HepG2 (cell line): ENCODE data around the gene LTA4H. TPM values are rescaled to one million over a fixed set of nuclear protein-coding genes. Genes with fewer than 3 reads are reported as not detected.

Experiments used
- ATAC-seq: fragments of 200-7000 bp; cut with Tn5 transposase; 3 replicates; pipeline ENCODE4 v1.9.1; 2020; ENCODE audit warnings: mild to moderate bottlenecking, moderate library complexity
- BruUV-seq: library from RNA; stranded (reverse); fragments of 400-500 nt; replicated peaks from 2 replicates; lab custom pipeline; 2021; lab: Mats Ljungman, UMichigan
- CTCF ChIA-PET: fragments of 300-600 bp; formaldehyde crosslinking; extraction: SDS; loops from one replicate; lab custom pipeline; 2021; ENCODE audit warnings: low total read pairs, inconsistent platforms, low intra/inter-chr PET ratio; lab: Yijun Ruan, JAX
- POLR2A ChIA-PET: fragments of 350-600 bp; sonication (Branson Sonifier 250); formaldehyde crosslinking; loops from one replicate; lab custom pipeline; 2020; ENCODE audit warnings: antibody characterized with exemption, inconsistent platforms; lab: Yijun Ruan, JAX
- DNase-seq: peaks from one replicate; pipeline ENCODE4 v3.0.0-alpha.2; 2015; ENCODE audit warnings: low spot score
- FAIRE-seq: peaks from 3 replicates; lab custom pipeline; 2011; peaks lifted over from hg19 to GRCh38; lab: Jason Lieb, UNC
- H2AFZ ChIP-seq: one replicate; pipeline ENCODE4 v1.6.1; 2011; ENCODE audit warnings: low read length, inconsistent platforms
- H3K27ac ChIP-seq: fragments of 300-600 bp; 3 replicates; pipeline ENCODE4 v1.8.0; 2011; ENCODE audit warnings: mixed run types, mild to moderate bottlenecking, mixed read lengths, low read length, inconsistent platforms; ENCODE audit not compliant: insufficient read depth; ENCODE audit errors: extremely low read length
- H3K27me3 ChIP-seq, 2 experiments: fragments of 200-600 bp in 1 of 2; 2 replicates in 1 of 2; 3 replicates in 1 of 2; pipeline versions ENCODE4 v1.6.0 to v1.8.0; 2011; ENCODE audit warnings: low read length in 2 of 2, mild to moderate bottlenecking in 2 of 2, moderate library complexity in 2 of 2, inconsistent platforms in 1 of 2; ENCODE audit not compliant: insufficient read depth in 2 of 2, control insufficient read depth in 1 of 2
- H3K36me3 ChIP-seq, 2 experiments: fragments of 200-600 bp in 1 of 2; replicated peaks in 1 of 2; 2 replicates in 1 of 2; 3 replicates in 1 of 2; pipeline versions ENCODE4 v1.5.1 to v1.8.0; 2011; ENCODE audit warnings: low read length in 2 of 2, inconsistent platforms in 1 of 2; ENCODE audit not compliant: insufficient read depth in 2 of 2, control insufficient read depth in 1 of 2
- H3K4me1 ChIP-seq: 2 replicates; pipeline ENCODE4 v1.5.1; 2012; ENCODE audit warnings: low read length, inconsistent platforms; ENCODE audit not compliant: insufficient read depth
- H3K4me2 ChIP-seq: 2 replicates; pipeline ENCODE4 v1.6.0; 2011; ENCODE audit warnings: low read depth, low read length, inconsistent platforms
- H3K4me3 ChIP-seq, 3 experiments: fragments of 200-600 bp in 1 of 3; sonication (generic), shearing (Covaris generic) in 1 of 3; replicated peaks in 1 of 3; 2 replicates each; pipeline ENCODE4 v1.5.1; 2011 to 2016; ENCODE audit warnings: low read length in 3 of 3, inconsistent platforms in 2 of 3, low read depth in 2 of 3, mild to moderate bottlenecking in 2 of 3, control low read depth in 1 of 3, mixed read lengths in 1 of 3; ENCODE audit not compliant: insufficient read depth in 1 of 3
- H3K79me2 ChIP-seq: one replicate; pipeline ENCODE4 v1.6.1; 2011; ENCODE audit warnings: low read length, inconsistent platforms; ENCODE audit not compliant: insufficient read depth
- H3K9ac ChIP-seq: 2 replicates; pipeline ENCODE4 v1.6.0; 2011; ENCODE audit warnings: mild to moderate bottlenecking, low read depth, low read length, inconsistent platforms; ENCODE audit not compliant: insufficient read depth
- H3K9me3 ChIP-seq: 2 replicates; pipeline ENCODE4 v1.5.1; 2012; ENCODE audit warnings: mild to moderate bottlenecking, low read length
- H4K20me1 ChIP-seq: 2 replicates; pipeline ENCODE4 v1.6.0; 2011; ENCODE audit warnings: inconsistent platforms, mild to moderate bottlenecking, low read length, moderate library complexity; ENCODE audit not compliant: insufficient read depth
- ATAD3A ChIP-seq: sonication (generic); formaldehyde crosslinking; IDR thresholded peaks from 2 replicates; pipeline ENCODE4 v1.4.0; 2020; ENCODE audit warnings: missing genetic modification reagents
- FOSL2 ChIP-seq: sonication (generic); formaldehyde crosslinking; IDR thresholded peaks from 2 replicates; pipeline ENCODE4 v1.4.0; 2020; ENCODE audit warnings: missing genetic modification reagents
- PRPF4 ChIP-seq: fragments of 200-400 bp; formaldehyde crosslinking; IDR thresholded peaks from 2 replicates; pipeline ENCODE4 v1.6.1; 2016; ENCODE audit warnings: low read length, low read depth; ENCODE audit not compliant: poor library complexity, severe bottlenecking
- WGBS: methylation state at CpG from one replicate; pipeline ENCODE4 v1.1.6; 2017; ENCODE audit warnings: low lambda C conversion rate; 5-methylcytosine and 5-hydroxymethylcytosine counted together
- in situ Hi-C: cut with HindIII; loops from 2 replicates; pipeline ENCODE4 v1.10.0; 2017; ENCODE audit warnings: low pct_unique_long_range_greater_than_20kb; ENCODE audit not compliant: extremely low pct_ligation_motif_present
- intact Hi-C: fragments of 100-400 bp; cut with micrococcal nuclease; formaldehyde crosslinking; loops from one replicate; pipeline ENCODE4 v1.10.0; 2022; ENCODE audit not compliant: unreplicated experiment
- polyA plus RNA-seq, 8 experiments: library from polyadenylated mRNA; depleted of rRNA in 3 of 8; stranded (reverse) in 7 of 8; unstranded in 1 of 8; fragments of >200 nt; fragmentation: Illumina TruSeq in 4 of 8; extraction: Trizol in 4 of 8; gene quantifications; 2 replicates each; pipeline versions ENCODE4 v1.2.1 to v1.2.3, GENCODE V29; 2011 to 2016; ENCODE audit warnings: low read depth in 4 of 8, missing spikeins in 1 of 8, mixed read lengths in 1 of 8; ENCODE audit not compliant: insufficient read depth in 1 of 8
- total RNA-seq, 5 experiments: library from RNA; depleted of rRNA; stranded (reverse); fragments of >200 nt; fragmentation: Illumina TruSeq; extraction: Trizol; gene quantifications; 2 replicates each; pipeline ENCODE4 v1.2.3, GENCODE V29; 2016; ENCODE audit warnings: low read depth in 1 of 5
- TF ChIP-seq, protein P1 (sequence below): sonication (generic); formaldehyde crosslinking; IDR thresholded peaks from 2 replicates; pipeline ENCODE4 v1.4.0; 2020; ENCODE audit warnings: missing genetic modification reagents

Gene LTA4H
- total and polyA plus RNA-seq, 2 of the 13 experiments (the other 11 are each of a cell fraction or from before 2014, with no cell fraction given): 87.5 to 90.4 TPM

DNA sequence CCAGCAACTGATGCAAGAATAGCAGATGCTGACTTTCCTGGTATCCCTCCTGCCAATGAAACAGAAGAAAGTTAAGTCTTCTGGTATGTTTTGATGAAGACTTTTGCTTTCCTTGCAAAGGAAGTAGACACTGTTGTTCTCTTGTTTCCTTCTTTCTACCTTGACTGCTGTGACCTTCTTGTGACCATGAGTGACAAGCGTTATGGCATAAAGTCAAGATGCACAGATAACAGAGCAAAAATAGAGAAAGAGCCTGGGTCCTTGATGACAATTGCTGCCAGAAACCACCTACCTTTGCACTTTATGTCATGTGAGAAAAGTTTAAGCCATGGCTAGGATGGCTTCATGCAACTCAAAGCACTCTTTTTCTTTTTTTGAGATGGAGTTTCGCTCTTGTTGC lies 49.2 kb upstream of the LTA4H start (continued):
- TF ChIP-seq, protein P1, sequence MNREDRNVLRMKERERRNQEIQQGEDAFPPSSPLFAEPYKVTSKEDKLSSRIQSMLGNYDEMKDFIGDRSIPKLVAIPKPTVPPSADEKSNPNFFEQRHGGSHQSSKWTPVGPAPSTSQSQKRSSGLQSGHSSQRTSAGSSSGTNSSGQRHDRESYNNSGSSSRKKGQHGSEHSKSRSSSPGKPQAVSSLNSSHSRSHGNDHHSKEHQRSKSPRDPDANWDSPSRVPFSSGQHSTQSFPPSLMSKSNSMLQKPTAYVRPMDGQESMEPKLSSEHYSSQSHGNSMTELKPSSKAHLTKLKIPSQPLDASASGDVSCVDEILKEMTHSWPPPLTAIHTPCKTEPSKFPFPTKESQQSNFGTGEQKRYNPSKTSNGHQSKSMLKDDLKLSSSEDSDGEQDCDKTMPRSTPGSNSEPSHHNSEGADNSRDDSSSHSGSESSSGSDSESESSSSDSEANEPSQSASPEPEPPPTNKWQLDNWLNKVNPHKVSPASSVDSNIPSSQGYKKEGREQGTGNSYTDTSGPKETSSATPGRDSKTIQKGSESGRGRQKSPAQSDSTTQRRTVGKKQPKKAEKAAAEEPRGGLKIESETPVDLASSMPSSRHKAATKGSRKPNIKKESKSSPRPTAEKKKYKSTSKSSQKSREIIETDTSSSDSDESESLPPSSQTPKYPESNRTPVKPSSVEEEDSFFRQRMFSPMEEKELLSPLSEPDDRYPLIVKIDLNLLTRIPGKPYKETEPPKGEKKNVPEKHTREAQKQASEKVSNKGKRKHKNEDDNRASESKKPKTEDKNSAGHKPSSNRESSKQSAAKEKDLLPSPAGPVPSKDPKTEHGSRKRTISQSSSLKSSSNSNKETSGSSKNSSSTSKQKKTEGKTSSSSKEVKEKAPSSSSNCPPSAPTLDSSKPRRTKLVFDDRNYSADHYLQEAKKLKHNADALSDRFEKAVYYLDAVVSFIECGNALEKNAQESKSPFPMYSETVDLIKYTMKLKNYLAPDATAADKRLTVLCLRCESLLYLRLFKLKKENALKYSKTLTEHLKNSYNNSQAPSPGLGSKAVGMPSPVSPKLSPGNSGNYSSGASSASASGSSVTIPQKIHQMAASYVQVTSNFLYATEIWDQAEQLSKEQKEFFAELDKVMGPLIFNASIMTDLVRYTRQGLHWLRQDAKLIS (CRISPR knock-in tag): no peak
- no peak for TF ChIP-seq PRPF4

DNA sequence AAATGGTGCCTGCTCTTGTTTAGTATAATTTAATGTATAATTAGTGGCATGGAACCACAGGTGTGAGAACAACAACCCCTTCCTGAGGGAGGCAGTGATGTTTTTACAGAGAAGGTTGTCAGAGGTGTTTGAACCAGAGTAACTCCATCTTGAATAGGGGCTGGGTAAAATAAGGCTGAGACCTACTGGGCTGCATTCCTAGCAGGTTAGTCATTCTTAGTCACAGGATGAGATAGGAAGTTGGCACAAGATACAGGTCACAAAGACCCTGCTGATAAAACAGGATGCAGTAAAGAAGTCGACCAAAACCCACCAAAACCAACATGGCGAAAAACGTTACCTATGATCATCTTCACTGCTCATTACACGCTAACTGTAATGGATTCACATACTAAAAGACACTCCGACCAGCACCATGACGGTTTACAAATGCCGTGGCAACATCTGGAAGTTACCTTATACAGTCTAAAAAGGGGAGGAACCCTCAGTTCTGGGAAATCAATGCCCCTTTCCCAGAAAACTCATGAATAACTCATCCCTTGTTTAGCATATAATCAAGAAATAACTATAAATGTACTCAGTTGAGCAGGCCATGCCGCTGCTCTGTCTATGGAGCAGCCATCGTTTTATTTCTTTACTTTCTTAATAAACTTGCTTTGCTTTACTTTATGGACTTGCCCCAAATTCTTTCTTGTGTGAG lies 47.8 kb upstream of the LTA4H start:
- peaks cover 0 to 12% of the 10 kb centered on the region in 2 experiments; a peak in 1 of 5 replicates for H3K27me3 ChIP-seq
- ATAC-seq (no peak), FAIRE-seq (no peak)
- in situ Hi-C loops: no loop called here
- TF ChIP-seq ATAD3A (CRISPR knock-in tag): no peak
- 0 out of 2 replicates have a peak, but pooled peaks have one; percentile 26 for TF ChIP-seq FOSL2 (CRISPR knock-in tag)
- TF ChIP-seq, all 625 proteins: peak for 1
- H3K27ac ChIP-seq: no peak overlapping the region
- H3K4me1 ChIP-seq: peaks cover 7% of the 10 kb centered on the region; the same call in 1 of the 2 replicates
- H3K36me3 ChIP-seq: no peaks in the 10 kb centered on the region
- H3K9me3 ChIP-seq: no peaks in the 10 kb centered on the region
- H3K4me2 ChIP-seq: no peak overlapping the region
- POLR2A ChIA-PET: no interaction called here
- WGBS: 54% methylated on average over 9 of the region's 9 CpGs
- intact Hi-C loops: no loop called here
- no peak overlapping the region for H3K9ac ChIP-seq
- no peak overlapping the region for H2AFZ ChIP-seq
- H3K79me2 ChIP-seq: no peaks in the 10 kb centered on the region
- CTCF ChIA-PET: no interaction called here
- no peak overlapping the region for H3K4me3 ChIP-seq
- H4K20me1 ChIP-seq: no peaks in the 10 kb centered on the region
- no TSS peak for BruUV-seq
- no peak for DNase-seq
